22Rv1 (cell line): ENCODE data around the gene RLF.

Experiments used
- H3K27ac ChIP-seq: fragments of 450-650 bp; 2 replicates; pipeline ENCODE4 v1.5.1; 2017
- ZFX ChIP-seq: fragments of 450-650 bp; IDR thresholded peaks from 2 replicates; pipeline ENCODE4 v1.6.1; 2017; ENCODE audit warnings: antibody characterized with exemption, borderline replicate concordance
- TF ChIP-seq, protein P1 (sequence below): fragments of 450-650 bp; IDR thresholded peaks from 2 replicates; pipeline ENCODE4 v1.5.1; 2017; ENCODE audit warnings: mild to moderate bottlenecking

The RLF gene

DNA sequence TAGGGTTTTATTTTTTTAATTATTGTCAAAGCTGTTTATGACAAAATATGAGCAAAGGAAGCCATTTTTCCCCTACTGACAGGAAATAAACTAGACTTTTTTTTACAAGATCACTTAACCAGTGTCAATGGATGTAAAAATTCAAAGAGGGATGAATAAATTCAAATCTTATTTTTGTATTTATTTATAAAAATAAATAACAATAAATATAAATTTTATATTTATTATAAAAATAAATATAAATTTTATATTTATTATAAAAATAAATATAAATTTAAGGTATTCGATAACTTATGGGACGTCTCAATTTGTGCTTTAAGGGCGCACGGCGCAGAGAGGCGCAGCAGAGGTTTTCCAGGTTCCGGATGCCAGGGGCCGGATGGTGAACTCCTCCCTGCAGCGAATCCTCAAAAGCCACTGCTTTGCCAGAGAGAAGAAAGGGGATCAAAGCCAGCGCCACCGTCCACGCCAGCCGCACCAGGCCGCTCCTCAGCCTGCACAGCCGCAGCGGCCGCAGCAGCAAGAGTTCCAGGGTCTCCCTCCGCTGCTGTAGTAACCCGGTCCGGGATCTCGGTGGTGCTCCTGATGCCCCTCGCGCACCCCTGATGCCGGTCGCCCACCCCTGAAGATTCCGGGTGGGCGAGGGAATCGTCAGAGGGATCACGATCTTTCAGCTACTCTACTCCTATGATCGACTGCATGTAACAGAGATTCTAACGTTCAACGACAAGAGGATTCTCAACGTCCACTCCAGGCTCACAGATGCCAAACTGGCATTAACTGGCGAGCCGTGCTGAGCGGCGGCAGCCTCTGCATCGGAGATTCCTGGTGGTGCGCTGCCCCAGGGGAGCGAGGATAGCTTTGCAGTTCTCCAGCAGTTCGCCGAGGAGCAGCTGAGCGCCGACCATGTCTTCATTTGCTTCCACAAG is 28.5 kb upstream of the RLF start:
- TF ChIP-seq ZFX: no peak
- TF ChIP-seq, protein P1, sequence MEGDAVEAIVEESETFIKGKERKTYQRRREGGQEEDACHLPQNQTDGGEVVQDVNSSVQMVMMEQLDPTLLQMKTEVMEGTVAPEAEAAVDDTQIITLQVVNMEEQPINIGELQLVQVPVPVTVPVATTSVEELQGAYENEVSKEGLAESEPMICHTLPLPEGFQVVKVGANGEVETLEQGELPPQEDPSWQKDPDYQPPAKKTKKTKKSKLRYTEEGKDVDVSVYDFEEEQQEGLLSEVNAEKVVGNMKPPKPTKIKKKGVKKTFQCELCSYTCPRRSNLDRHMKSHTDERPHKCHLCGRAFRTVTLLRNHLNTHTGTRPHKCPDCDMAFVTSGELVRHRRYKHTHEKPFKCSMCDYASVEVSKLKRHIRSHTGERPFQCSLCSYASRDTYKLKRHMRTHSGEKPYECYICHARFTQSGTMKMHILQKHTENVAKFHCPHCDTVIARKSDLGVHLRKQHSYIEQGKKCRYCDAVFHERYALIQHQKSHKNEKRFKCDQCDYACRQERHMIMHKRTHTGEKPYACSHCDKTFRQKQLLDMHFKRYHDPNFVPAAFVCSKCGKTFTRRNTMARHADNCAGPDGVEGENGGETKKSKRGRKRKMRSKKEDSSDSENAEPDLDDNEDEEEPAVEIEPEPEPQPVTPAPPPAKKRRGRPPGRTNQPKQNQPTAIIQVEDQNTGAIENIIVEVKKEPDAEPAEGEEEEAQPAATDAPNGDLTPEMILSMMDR: no peak
- no peak overlapping the region for H3K27ac ChIP-seq

DNA sequence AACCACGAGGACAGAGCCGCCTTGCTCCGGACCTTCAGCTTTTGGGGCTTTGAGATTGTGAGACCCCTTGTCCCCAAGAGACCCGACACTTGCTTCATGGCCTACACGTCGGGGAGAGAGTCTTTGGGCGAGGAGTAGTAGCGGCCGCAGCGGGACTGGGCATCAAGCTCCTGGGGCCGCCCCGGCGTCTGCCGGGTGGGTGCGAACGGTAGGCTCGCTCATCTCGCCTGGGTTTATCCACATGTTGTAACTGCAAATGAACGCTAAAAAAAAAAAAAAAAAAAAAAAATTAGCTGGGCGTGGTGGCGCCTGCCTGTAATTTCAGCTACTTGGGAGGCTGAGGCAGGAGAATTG is 27.9 kb upstream of the RLF start:
- TF ChIP-seq, protein P1: no peak
- no peak for TF ChIP-seq ZFX
- no peak overlapping the region for H3K27ac ChIP-seq

DNA sequence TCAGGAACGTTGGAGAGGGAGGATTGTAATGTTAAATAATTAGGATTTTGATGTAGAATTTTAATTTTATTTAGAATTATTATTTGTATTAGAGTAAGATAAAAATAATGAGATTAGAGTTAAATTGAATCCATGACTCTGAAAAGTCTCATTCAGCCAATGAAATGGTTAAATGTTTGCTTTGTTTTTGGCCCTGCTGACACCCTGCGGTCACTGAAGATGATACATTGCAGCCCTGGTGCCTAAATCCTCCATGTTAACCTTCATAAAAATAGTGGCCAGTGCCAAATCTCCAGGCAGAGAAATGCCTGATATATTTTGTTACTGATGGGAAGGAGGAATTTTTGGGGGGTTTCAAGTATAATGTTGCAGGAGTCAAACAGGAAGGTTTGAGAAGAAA is 27.3 kb upstream of the RLF start:
- TF ChIP-seq, protein P1: no peak
- TF ChIP-seq ZFX: no peak
- no peak overlapping the region for H3K27ac ChIP-seq

DNA sequence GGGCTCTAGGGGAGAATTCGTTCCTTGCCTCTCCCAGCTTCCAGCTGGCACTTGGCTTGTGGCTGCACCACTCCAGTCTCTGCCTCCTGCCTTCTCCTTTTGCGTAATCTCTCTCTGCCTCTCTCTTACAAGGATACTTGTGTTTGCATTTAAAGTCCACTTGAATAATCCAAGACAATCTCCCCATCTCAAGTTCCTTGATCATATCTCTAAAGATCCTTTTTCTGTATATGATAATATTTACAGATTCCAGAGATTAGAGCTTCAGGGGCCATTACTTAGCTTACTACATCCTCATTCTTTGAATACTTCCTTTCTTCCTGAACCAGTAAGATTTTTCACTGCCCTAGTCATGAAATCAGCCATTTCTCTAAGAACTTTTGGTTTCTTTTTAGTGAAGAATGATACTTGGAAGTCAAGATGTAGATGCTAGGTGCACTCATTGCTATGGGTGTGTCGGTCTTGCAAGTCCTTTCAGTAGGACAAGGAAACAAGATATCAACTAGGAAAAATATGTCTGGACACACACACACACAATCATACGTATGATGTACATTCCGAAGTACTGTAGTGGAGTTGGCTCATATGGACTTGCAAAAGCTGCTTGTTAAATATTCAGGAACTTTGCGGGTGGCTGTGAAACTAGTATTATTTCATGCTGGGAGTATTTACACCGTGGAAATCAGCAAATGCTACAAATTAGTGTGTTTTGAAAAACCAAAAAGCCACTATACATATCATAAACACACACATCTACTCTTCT is 20.8 kb upstream of the RLF start:
- peak overlapping the region; percentile 87 for H3K27ac ChIP-seq
- TF ChIP-seq, protein P1: no peak
- no peak for TF ChIP-seq ZFX

DNA sequence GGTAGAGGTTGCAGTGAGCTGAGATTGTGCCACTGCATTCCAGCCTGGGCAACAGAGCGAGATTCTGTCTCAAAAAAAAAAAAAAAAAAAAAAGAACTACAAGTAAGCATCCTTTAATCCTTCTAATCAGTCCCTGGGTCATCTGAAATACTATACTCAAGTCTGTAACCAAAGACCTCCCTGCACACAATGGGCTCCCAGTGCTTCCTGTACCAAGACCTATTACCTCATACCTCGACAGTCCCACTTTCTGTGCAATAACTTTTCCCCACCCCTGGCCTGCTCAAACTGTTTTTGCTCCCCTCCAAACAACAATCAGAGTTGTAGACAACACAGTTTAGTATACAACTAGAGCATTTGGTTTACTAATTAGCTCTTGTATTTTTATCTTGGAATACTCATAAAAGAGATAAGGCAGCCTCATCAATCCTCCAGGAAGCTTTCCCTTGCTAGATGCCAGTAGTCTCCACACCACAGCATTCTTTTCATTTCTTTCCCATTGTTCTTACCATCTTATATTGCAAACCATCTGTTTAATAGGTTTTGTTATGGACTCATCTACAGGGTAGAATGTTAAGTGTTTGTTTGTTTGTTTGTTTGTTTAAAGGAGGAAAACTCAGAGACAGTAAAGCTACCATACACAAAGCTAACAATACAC is 19.2 kb upstream of the RLF start:
- TF ChIP-seq, protein P1: no peak
- no peak for TF ChIP-seq ZFX
- H3K27ac ChIP-seq: peak overlapping the region; percentile 87

DNA sequence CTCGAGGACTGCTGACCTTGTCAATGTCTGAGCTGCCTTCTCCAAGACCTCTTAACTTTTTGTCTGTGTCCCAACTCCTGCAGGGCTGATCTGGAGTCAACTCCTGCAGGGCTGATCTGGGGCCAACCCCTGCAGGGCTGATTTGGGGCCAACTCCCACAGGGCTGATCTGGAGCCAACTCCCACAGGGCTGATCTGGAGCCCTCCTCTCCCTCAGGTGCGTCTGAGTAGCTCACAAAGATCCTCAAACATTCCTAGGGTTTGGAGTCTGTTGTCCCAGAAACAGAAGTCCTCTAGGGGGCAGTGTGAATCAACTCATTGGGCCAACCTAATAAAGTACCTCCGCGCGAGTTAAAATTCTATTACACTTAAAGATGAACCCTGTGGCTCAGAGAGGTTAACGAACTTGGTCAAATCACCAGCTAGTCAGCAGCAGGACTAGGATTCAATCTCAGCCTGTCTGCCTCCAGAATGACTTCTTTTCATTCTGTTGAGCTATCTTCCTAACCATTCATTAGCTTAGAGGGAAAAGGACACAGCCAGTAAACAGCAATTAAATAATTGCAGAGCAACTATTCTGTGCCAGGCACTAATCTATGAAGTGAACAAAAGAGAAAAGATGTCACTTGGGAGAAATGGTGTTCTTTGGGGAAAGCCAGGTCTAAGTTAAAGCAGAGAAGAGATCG is 17.2 kb upstream of the RLF start:
- TF ChIP-seq ZFX: no peak
- TF ChIP-seq, protein P1: peak; percentile 81

More for the DNA sequence above, 17.2 kb upstream of the RLF start:
- 0 out of 2 replicates have a peak overlapping the region, but pooled peaks have one; percentile 22 for H3K27ac ChIP-seq
